Astrocyte (in vitro differentiated cells and primary cell): ENCODE data around the gene METTL25. TPM values are rescaled to one million over a fixed set of nuclear protein-coding genes. Genes with fewer than 3 reads are reported as not detected.

Experiments
- DNase-seq: peaks from one replicate; pipeline ENCODE4 v3.0.0-alpha.2; 2010; ENCODE audit warnings: low read depth
- FAIRE-seq: peaks from 2 replicates; lab custom pipeline; 2011; peaks lifted over from hg19 to GRCh38; lab: Jason Lieb, UNC
- H2AFZ ChIP-seq: 2 replicates; pipeline ENCODE4 v1.6.0; 2012; ENCODE audit warnings: low read depth, low read length, inconsistent platforms
- H3K27ac ChIP-seq: 2 replicates; pipeline ENCODE4 v1.5.1; 2011; ENCODE audit warnings: low read depth, low read length, inconsistent platforms
- H3K27me3 ChIP-seq: 2 replicates; pipeline ENCODE4 v1.6.0; 2011; ENCODE audit warnings: low read length, inconsistent platforms; ENCODE audit not compliant: insufficient read depth
- H3K36me3 ChIP-seq: 2 replicates; pipeline ENCODE4 v1.5.1; 2011; ENCODE audit warnings: low read length, inconsistent platforms; ENCODE audit not compliant: insufficient read depth
- H3K4me1 ChIP-seq: 2 replicates; pipeline ENCODE4 v1.5.1; 2011; ENCODE audit warnings: low read length, inconsistent platforms; ENCODE audit not compliant: insufficient read depth
- H3K4me2 ChIP-seq: 2 replicates; pipeline ENCODE4 v1.6.0; 2012; ENCODE audit warnings: low read length, inconsistent platforms
- H3K4me3 ChIP-seq: 2 replicates; pipeline ENCODE4 v1.5.1; 2011; ENCODE audit warnings: low read depth, mild to moderate bottlenecking, low read length, inconsistent platforms; ENCODE audit not compliant: insufficient read depth
- H3K79me2 ChIP-seq: 2 replicates; pipeline ENCODE4 v1.6.0; 2012; ENCODE audit warnings: mild to moderate bottlenecking, low read length, inconsistent platforms; ENCODE audit not compliant: insufficient read depth
- H3K9ac ChIP-seq: 2 replicates; pipeline ENCODE4 v1.6.0; 2012; ENCODE audit warnings: mild to moderate bottlenecking, low read length, inconsistent platforms
- H3K9me3 ChIP-seq: 2 replicates; pipeline ENCODE4 v1.5.1; 2012; ENCODE audit warnings: low read depth, mild to moderate bottlenecking, low read length, inconsistent platforms; ENCODE audit not compliant: insufficient read depth
- H4K20me1 ChIP-seq: 2 replicates; pipeline ENCODE4 v1.6.0; 2012; ENCODE audit warnings: low read length, inconsistent platforms; ENCODE audit not compliant: insufficient read depth
- H3K27ac Mint-ChIP-seq: one replicate; pipeline ENCODE4 v1.8.0; 2021; ENCODE audit warnings: mild to moderate bottlenecking, mixed read lengths; ENCODE audit not compliant: unreplicated experiment
- H3K27me3 Mint-ChIP-seq: one replicate; pipeline ENCODE4 v1.8.0; 2021; ENCODE audit warnings: low read depth, mixed read lengths; ENCODE audit not compliant: unreplicated experiment
- H3K36me3 Mint-ChIP-seq: one replicate; pipeline ENCODE4 v1.8.0; 2021; ENCODE audit warnings: low read depth, mixed read lengths; ENCODE audit not compliant: unreplicated experiment
- H3K4me1 Mint-ChIP-seq: one replicate; pipeline ENCODE4 v1.8.0; 2021; ENCODE audit warnings: low read depth, mixed read lengths; ENCODE audit not compliant: unreplicated experiment
- H3K4me3 Mint-ChIP-seq: one replicate; pipeline ENCODE4 v1.8.0; 2021; ENCODE audit warnings: mild to moderate bottlenecking, moderate library complexity, mixed read lengths; ENCODE audit not compliant: unreplicated experiment
- H3K9me3 Mint-ChIP-seq: one replicate; pipeline ENCODE4 v1.8.0; 2021; ENCODE audit warnings: mild to moderate bottlenecking, mixed read lengths; ENCODE audit not compliant: unreplicated experiment
- EZH2 ChIP-seq: IDR thresholded peaks from 2 replicates; pipeline ENCODE4 v1.6.1; 2012; ENCODE audit warnings: mild to moderate bottlenecking, low read length, inconsistent platforms; ENCODE audit not compliant: insufficient read depth
- total RNA-seq: library from RNA; stranded (reverse); gene quantifications from 2 replicates; pipeline ENCODE4 v1.2.1, GENCODE V29; 2021
- TF ChIP-seq, protein P1 (sequence below): IDR thresholded peaks from 2 replicates; pipeline ENCODE4 v1.5.1; 2011; ENCODE audit warnings: low read depth, mild to moderate bottlenecking, inconsistent platforms, low read length, moderate library complexity; ENCODE audit not compliant: insufficient read depth

Gene METTL25
- total RNA-seq, 1 donor from 2014 or later = 9.4 TPM

- TF ChIP-seq, protein P1, sequence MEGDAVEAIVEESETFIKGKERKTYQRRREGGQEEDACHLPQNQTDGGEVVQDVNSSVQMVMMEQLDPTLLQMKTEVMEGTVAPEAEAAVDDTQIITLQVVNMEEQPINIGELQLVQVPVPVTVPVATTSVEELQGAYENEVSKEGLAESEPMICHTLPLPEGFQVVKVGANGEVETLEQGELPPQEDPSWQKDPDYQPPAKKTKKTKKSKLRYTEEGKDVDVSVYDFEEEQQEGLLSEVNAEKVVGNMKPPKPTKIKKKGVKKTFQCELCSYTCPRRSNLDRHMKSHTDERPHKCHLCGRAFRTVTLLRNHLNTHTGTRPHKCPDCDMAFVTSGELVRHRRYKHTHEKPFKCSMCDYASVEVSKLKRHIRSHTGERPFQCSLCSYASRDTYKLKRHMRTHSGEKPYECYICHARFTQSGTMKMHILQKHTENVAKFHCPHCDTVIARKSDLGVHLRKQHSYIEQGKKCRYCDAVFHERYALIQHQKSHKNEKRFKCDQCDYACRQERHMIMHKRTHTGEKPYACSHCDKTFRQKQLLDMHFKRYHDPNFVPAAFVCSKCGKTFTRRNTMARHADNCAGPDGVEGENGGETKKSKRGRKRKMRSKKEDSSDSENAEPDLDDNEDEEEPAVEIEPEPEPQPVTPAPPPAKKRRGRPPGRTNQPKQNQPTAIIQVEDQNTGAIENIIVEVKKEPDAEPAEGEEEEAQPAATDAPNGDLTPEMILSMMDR = no peak
- no peak for TF ChIP-seq EZH2
- Histone ChIP-seq H4K20me1 (no peaks in the 10 kb centered on the region), H2AFZ (no peak overlapping the region), H3K4me1 (no peaks in the 10 kb centered on the region), H3K4me2 (no peak overlapping the region), H3K79me2 (no peaks in the 10 kb centered on the region), H3K27ac (no peak overlapping the region), H3K9ac (no peak overlapping the region), H3K9me3 (no peaks in the 10 kb centered on the region), H3K36me3 (no peaks in the 10 kb centered on the region), H3K4me3 (no peak overlapping the region), H3K27me3 (no peaks in the 10 kb centered on the region)
- no peaks in the 10 kb centered on the region for H3K27me3 Mint-ChIP-seq
- H3K9me3 Mint-ChIP-seq = no peaks in the 10 kb centered on the region
- H3K27ac Mint-ChIP-seq = no peak overlapping the region
- no peak for FAIRE-seq
- DNase-seq = no peak
- peaks cover 2% of the 10 kb centered on the region for H3K4me1 Mint-ChIP-seq
- H3K4me3 Mint-ChIP-seq = no peak overlapping the region
- H3K36me3 Mint-ChIP-seq = no peaks in the 10 kb centered on the region
These were observed 122.3 kb downstream of the METTL25 start for GRCh38 chr12:82480606-82481005.

DNA sequence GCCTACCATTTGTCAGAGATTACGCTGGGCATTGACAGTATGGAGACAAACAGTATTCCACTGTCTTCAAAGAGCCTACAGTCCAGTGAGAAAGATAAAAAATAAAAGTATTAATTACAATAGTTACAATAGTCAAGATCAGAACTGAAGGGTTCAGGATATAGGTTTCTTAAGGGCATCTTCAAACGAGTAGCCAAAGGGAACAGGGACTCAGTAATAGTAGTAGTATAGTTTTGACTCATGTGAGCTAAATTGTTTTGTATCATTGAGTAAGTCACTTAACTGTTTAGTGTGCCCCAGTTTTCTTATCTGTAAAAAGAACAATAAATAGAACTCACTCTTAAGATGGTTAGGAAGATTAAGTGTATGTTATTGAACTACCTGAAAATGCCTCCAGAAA lies 123.6 kb downstream of the METTL25 start:
- H3K9me3 Mint-ChIP-seq = no peaks in the 10 kb centered on the region
- no peaks in the 10 kb centered on the region for H3K27me3 ChIP-seq
- no peak overlapping the region for H3K4me3 Mint-ChIP-seq
- H3K36me3 ChIP-seq = no peaks in the 10 kb centered on the region
- no peak for TF ChIP-seq EZH2
- TF ChIP-seq, protein P1 = no peak
- H3K27ac Mint-ChIP-seq = no peak overlapping the region
- H4K20me1 ChIP-seq = no peaks in the 10 kb centered on the region
- H3K4me1 Mint-ChIP-seq = peaks cover 5% of the 10 kb centered on the region
- no peaks in the 10 kb centered on the region for H3K4me1 ChIP-seq
- DNase-seq = no peak
- H3K4me2 ChIP-seq = no peak overlapping the region
- no peak for FAIRE-seq
- H3K79me2 ChIP-seq = no peaks in the 10 kb centered on the region
- H3K27ac ChIP-seq = no peak overlapping the region
- no peak overlapping the region for H2AFZ ChIP-seq
- no peaks in the 10 kb centered on the region for H3K9me3 ChIP-seq
- H3K4me3 ChIP-seq = no peak overlapping the region
- H3K36me3 Mint-ChIP-seq = no peaks in the 10 kb centered on the region
- H3K27me3 Mint-ChIP-seq = no peaks in the 10 kb centered on the region
- H3K9ac ChIP-seq = no peak overlapping the region

- no peak overlapping the region for H3K4me3 ChIP-seq
- FAIRE-seq (peak; percentile 9), DNase-seq (peak; percentile 47)
- H3K27me3 ChIP-seq = no peaks in the 10 kb centered on the region
- Mint-ChIP-seq H3K27ac (peak overlapping the region; percentile 41), H3K36me3 (no peaks in the 10 kb centered on the region), H3K4me3 (no peak overlapping the region), H3K4me1 (peaks cover 3% of the 10 kb centered on the region), H3K9me3 (no peaks in the 10 kb centered on the region), H3K27me3 (no peaks in the 10 kb centered on the region)
- H3K4me1 ChIP-seq = no peaks in the 10 kb centered on the region
- no peaks in the 10 kb centered on the region for H3K79me2 ChIP-seq
- H3K36me3 ChIP-seq = no peaks in the 10 kb centered on the region
- TF ChIP-seq, protein P1 = no peak
- no peak for TF ChIP-seq EZH2
- no peak overlapping the region for H3K9ac ChIP-seq
- H3K4me2 ChIP-seq = no peak overlapping the region
- H3K27ac ChIP-seq = no peak overlapping the region
- no peaks in the 10 kb centered on the region for H3K9me3 ChIP-seq
- H2AFZ ChIP-seq = no peak overlapping the region
- H4K20me1 ChIP-seq = no peaks in the 10 kb centered on the region
These were observed 128.4 kb downstream of the METTL25 start for GRCh38 chr12:82486524-82487235.
